Measurements from ENCODE around the gene SIGLEC9.
A peak's percentile ranks its signal among the peaks of the same experiment; 100 is the strongest.

SIGLEC9 gene

DNA sequence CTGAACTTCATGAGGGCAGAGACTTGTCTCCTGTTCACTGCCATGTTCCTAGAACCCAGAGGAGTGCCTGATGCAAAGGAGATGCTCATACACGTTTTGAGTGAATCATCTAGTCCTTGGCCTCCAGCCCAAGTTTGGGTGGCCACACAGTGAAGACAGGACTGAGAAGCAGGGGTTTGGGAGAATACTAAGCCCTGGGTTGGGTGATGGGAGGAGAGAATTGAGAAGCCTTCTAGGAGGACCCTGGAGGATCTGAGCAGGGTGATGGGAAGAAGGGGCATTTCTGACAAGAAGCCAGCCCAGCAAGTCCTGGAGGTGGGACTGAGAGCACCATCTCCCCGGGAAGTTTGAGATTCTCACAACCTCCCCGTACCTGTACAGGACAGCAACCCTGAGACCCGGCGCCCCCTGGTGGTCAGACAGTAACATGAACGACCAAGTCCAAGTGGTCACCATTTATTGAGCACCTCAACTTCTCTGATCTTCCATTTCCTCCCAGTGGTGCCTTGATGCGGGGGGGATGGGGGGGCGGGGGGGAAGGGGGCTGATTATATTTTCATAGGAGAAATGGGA lies 27.5 kb upstream of the SIGLEC9 start:
- peak; percentile 9 for DNase-seq

DNA sequence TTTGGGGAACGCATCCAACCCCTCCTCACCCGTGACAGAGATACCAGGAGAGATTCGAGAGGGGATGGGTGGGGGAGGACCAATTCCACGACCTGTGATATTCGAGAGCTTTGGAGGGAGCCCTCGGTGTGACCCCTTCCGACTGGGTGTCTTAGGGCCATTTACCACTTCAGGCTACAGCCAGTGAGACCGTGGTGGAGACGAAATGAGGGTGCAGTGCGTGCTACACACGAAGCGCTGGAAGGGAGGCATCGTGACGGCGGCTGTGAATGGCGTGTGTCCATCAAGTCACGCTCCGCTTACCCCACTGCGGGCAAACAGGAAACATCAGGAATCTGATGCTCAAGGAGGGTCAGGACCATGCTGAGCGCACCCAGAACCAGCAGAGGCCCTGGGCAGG lies 26.9 kb upstream of the SIGLEC9 start:
- no peak for DNase-seq

DNA sequence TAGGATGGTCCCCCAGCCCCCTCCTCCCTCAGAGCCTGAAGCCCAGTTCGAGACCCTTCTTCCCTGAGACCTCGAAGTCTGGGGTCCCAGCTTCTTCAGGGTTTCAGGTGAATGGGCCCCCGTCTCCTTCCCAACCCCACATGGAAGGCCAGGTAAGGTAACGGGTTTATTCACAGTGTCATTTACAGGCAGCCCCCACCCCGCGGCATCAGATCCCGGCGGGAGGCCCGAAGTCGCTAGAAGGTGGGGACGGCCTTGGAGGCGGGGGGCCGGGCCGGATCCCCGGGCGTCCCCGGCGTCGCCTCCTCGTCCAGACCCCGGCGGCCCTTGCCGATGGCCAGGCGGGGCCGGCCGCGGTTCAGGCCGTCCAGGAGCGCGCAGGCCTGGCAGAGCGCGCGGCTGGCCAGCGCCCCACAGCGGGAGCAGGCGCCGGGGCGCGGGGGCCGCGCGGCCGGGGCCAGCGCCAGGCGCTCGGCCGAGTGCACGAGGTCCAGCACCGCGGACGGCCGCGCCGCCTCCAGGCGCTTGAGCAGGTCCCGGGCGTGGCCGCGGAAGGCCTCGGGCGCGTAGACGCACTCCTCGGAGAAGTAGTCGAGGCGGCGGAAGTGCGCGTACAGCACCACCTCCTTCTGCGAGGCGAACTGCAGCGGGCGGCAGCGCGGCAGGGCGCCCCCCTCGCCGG lies 26.2 kb upstream of the SIGLEC9 start:
- DNase-seq, result no peak

DNA sequence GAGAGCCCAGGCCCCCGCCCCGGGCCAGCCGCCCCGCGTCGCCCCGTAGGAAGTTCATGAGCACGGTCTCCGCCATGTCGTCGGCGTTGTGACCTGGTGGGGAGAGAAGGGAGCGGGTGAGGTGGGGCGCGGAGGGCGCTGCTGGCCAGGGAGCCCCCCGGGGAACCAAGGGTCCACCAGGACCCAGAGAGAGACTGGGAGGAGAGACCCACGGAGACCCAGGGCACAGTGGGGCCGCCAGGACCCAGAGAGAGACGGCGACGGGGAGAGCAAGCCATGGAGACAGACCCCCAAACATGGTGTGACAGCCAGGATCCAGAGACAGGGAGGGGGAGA lies 25.7 kb upstream of the SIGLEC9 start:
- no peak for DNase-seq

DNA sequence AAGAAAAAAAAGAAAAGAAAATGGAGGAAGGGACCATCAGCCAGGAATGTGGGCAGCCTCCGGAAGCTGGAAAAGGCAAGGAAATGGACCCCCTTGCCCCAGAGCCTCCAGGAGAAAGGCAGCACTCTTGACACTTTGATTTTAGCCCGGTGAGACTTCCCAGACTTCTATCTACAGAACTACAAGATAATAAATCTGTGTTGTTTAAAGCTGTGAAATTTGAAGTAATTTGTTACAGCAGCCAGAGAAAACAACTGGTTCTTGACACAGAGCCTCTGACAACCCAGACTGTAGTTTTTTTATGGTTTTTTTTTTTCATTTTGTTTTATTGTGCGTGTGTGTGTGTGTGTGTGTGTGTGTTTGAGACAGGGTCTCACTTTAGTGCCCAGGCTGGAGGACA lies 24.1 kb upstream of the SIGLEC9 start:
- DNase-seq, result no peak

DNA sequence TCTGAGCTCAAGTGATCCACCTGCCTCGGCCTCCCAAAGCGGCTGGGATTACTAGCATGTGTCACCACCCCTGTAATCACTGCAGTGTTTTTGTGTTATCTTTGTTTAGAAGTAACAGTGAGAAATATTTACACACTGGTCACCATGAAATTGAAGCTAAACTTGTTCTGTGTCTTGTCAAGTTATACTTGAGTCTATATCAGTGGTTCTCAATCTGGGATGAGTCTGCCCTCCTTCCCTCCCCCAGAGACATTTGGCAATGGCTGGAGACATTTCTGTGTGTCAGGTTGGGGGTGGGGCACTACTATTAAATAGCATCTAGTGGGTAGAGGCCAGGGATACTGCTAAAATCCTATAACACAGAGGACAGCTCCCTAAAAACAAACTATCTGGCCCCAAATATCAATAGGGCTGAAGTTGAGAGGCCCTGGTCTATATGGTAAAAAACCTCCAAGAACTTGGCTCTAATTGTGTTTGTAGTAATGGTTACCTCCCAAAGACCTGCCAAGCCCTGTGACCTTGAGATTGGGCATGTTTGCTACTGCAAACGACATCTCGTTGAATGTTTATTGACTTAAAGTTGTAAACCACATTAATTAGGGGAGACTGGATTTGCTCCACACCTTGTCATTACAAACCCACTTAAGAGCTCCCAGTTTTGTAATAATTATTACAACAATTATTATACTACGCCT lies 23.4 kb upstream of the SIGLEC9 start:
- no peak for DNase-seq

DNA sequence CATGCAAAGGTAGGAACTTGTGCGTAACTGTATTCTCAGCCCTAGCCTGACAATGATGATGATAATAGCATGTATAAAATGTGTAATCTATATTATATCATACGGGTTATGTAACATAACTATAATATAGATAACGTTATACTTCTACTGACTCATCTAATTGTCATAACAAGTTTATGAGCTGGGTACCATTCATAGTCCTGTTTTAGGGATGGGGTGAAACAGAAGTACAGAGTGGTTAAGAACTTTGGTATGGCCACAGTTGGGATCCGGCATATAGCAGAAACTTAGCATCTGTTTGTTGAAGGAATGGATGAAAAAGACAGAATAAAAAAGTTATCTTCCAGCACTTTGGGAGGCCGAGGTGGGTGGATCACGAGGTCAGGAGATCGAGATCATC lies 21.7 kb upstream of the SIGLEC9 start:
- no peak for DNase-seq

DNA sequence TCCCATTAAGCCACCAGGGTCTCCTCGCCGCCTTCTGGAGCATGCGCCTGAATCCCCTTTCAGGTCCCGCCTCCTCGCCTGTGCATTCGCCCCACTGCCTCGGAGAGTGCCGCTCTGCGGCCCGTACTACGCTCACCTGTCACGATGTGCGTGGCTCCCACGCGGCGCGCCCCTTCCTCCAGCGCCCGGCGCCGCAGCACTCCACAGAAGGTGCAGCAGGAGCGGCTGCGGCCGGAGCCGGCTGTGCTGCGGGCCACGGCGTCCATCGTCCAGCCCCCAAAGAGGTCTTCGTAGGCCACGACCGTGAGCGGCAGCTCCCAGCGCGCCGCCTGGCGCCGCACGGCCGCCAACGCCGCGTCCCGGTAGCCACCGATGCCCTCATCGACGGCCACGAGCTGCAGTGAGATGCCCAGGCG lies 20.8 kb upstream of the SIGLEC9 start:
- DNase-seq, result no peak

DNA sequence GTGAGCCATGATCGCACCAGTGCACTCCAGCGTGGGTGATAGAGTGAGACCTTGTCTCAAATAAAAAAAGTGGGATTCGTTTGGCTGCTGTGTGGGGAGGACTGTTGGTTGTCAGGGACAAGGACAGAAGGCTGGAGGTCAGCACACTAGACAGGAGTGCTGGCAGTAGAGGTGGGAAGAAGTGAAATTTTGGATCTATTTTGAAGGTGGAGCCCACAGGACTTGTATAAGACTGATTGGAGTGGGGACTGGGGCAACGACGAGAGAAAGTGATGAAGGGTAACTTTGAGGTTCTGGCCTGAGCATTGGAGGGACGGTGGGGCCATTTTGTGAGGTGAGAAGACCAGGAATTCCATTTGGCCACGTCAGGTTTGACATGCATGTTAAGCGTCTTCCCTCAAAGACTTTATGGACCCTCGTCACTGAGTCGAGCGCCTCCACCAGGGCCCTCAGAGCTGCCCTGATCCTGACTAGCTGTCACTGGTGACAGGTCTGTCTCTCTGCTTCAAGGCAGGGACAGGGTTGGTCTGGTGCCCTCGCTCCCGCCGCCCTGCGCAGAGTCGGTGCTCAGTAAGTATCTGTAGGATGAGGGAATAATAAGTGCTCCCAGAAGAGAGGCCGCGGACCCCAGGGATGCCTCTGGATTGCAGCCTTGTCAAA lies 17.2 kb upstream of the SIGLEC9 start:
- DNase-seq, result no peak

DNA sequence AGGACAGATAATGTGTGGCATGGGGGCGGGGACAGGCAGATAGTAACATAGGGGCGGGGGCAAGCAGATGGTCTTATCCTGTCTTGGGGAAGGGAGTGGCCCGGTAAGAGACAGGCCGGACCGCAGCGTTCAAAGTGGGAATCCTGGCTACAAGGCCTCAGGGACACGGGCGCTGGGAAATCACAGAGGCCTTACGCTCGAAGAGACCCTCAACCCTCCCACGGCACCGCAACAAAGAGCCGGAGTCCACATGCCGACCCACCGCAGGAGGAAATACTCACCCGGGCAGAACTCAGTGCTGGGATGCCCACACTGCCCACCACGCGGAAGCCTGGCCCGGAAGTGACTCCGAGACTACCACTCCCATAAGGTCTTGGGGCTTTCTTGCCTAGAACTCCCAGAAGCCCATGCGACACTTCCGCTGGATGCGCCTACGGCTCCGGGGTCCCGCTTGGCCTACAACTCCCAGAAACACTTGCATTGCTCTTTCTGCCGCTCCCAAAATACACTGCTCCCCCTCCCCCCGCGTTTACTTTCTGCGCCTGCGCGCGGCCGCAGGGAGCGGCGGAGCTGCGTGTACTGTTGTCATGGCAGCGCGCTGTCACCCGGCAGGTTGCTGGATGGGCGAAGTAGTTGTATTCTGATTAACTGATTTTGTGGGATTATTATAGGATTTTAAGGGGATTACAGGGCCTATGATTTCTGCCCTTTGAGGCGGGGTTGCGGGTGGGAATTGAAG lies 16.5 kb upstream of the SIGLEC9 start, which contains the start of gene CTU1:
Gene CTU1 (minus strand): TSS at position 344 of the 739 bp plus-strand sequence. CDS start 3,840 bp downstream, outside the sequence.
- peak; percentile 99 for DNase-seq

DNA sequence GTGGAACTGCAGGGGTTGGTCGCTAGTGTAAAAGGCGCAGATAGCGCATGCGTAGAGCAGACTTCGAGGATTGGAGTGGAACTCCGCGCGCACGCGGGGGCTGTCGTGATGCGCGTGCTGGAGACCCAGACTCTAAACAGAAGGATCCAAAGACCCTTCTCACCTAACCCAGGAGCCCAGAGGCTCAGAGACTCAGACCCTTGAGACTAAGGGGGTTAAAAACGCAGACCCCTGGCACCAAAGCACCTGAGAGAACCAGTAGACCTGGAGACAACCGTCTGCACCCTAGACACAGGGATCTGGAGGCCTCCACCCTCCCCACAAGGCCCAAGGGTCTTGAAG lies 15.9 kb upstream of the SIGLEC9 start:
- DNase-seq, result no peak

DNA sequence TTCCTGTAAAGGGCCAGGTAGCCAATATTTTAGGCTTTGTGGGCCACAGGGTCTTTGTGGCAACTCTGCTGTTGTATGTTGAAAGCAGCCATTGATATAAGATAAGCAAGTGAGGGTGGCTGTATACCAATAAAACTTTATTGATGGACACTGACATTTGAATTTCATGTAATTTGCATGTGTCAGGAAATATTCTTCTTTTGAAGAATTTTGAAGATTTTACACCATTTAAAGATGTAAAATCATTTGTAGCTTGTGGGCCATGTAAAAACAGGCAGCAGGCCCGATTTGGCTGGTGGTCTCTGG lies 14.1 kb upstream of the SIGLEC9 start:
- DNase-seq, result no peak

DNA sequence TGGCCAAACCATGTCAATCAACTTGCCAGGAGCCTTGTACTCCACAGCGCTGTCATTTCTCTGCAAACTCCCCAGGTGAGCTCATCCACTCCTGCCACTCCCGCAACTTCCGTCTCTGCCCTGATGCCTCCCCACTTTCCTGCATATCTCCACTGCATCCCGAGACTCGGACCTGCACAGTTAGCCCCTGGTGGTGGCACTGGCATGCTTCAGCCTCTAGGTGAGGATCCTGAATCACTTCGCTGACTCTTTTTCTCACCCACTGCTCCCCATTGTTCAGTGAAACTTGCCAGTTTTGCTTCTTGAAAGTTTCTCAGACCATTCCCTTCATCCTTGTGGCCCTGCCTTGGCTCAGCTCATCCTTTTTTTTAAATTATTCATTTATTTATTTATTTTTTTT lies 13.1 kb upstream of the SIGLEC9 start:
- no peak for DNase-seq

DNA sequence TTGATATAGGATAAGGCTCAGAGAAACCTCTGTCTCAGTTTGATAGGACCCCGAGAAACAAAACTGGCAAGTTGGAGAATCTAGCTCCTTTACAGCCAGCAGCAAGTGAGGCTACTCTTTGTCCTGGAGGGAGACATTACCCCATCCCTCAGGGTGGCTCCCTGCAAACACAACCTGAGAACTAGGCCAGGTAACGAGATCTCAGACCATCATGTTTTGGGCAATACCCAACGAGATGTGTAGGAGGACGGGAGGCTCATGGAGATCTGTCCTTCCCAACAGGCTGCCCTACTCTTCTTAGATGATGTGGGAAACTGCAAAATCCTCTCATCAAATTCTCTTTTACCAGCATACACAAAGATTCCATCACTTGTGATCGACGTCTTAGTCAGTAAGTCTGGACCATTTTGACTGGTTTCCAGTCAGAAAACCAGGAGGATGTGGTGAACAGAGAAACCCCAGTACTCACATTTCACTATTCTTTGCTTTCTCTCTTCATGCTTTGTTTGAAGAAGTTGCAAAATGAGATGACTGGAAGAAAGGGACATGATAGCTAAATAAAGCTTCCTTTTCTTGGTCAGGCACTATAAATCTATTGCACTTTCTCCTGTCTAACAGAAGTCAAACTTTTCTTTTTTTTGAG lies 10.5 kb upstream of the SIGLEC9 start:
- DNase-seq, result no peak

DNA sequence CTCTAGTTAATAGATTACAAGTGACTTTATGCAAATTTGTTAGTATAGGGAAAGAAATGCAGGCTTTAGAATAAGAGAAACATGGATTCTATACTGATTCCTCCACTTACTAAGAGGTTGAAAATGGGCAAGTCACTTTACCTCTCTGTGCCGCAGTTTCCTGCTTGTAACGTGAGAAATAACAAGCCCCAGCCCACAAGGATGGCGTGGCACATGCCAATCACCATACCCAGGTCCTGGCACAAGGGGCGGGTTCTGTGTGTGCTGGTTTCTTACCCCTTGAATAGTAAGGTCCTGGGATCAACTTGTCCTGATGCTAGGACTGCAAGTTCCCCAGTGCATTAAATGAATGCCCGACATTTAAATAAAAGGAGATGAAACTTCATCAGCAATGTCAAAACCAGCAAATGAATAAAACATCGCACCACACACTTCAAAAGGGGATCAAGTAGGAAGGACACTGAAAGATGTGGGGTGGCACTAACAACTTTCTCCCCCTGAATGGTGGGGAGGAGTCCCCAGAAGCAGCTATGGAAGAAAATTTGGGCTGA lies 7.9 kb upstream of the SIGLEC9 start:
- DNase-seq, result no peak

DNA sequence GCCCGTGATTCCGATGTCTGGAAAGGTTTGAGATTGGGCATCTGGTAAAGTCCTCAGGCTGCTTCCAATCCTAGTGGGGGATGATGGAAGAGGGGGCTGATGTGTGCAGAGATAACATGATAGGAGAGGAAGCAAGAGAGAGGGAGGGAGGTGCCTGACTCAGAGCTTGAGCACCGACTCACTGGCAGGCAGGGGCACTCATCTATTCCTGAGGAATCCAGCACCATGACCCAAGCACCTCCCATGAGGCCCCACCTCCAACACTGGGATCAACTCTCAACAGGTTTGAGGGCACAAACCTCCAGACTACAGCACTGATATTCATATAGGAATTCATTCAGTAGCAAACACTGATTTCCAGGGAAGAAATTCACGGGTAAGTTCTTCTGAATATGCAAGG lies 5.6 kb upstream of the SIGLEC9 start:
- no peak for DNase-seq

DNA sequence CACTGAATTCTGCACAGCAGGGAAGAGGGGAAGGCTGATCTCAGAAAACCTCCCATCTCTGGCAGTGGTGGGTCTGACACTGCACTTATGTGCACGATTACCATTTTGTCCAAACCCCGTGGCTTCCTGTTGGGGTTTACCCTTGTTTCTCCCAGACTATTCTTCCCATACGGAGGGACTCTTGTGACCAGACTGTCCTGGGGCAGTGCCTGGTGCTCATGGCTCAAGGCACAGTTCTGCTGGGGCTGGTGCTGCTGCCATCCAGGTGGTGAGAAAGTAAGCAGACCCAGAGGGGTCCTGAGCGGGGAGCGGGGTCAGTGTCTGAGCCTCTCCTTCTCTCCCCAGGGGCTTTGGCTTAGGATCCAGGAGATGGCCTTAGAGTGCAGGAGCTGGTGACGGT lies 5.1 kb upstream of the SIGLEC9 start:
- DNase-seq, result no peak

DNA sequence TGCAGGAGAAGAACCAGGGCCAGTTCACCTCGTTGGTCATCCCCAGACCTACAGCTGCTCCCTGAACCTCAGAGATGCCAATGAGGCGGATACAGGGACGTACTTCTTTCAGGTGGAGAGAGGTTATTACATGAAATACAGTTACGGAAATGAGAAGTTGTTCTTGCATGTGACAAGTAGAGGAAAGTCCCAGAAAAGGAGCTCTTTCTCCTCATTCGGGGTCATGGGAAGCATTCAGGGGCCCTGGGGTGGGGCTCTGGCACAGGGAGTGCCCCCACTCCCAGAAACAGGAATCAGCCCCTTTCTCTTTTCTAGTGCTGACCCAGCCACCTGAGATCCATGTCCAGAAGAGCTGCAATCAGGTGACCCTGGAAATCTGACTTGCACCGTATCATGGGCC lies 4.5 kb upstream of the SIGLEC9 start:
- DNase-seq, result no peak

DNA sequence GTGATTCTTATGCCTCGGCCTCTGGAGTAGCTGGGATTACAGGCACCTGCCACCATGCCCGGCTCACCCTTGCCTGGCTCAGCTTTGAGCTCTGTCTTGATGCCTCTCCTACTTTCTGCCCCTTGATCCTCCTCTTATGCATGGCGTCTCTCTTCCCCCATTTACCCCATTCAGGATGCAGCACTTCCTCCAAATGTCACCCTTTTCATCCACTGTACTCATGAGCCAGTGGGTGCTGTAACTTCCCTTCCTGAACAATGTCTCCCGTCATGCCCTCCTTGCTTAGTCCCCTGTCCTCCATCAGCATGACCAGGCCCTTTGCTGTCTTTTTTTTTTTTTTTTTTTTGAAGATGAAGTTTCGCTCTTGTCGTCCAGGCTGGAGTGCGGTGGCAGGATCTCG lies 3.4 kb upstream of the SIGLEC9 start:
- DNase-seq, result no peak

DNA sequence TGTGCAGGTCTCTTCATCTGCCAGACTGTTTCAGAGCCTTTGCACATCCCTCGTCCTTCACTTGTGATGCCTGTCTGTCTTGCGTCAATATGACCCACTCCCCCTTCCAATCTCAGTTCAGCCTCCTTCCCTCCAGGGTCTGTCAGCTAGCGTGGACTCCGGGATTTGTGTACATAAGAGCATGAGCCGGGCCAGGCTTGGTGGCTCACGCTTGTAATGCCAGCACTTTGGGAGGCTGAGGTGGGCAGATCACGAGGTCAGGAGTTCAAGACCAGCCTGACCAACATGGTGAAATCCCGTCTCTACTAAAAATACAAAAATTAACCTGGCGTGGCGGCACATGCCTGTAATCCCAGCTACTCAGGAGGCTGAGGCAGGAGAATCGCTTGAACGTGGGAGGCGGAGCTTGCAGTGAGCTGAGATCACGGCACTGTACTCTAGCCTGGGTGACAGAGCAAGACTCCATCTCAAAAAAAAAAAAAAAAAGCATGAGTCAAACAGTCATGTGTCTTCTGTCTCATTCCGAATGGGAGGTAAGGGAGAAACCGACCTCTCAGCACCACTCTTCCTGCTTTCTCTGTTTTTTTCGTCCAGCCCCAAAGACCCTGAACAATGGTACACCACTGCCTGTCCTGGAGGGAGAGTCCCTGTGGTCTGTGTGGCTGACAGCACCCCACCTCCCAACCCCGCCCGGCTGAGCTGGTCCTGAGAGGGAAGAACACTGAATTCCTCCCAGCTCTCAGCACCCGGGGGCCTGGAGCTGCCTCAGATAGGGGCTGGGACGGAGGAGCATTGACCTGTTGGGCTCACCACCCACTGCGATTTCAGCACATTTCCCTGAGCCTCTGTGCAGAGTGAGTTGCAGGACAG lies 2.4 kb upstream of the SIGLEC9 start:
- DNase-seq, result no peak

DNA sequence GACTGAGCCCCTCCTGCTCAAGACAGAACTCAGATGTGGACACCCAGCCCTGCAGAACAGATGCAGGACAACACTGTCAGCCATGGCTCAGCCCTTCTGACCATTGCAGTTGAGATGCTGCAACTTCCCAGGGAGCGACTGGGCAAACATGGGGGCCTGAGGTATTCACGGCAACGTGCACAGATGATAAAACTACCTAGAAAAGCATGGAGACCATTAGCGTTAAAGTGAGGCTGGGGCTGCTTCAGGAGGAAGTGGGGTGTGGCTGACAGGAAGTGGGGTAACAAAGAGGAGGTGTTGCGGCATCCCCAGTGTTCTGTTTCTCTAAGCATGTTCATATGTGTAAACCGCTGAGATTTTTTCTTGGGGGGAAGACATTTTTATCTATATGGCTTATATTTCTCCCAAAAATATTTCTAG lies 1.3 kb upstream of the SIGLEC9 start:
- no peak for DNase-seq

DNA sequence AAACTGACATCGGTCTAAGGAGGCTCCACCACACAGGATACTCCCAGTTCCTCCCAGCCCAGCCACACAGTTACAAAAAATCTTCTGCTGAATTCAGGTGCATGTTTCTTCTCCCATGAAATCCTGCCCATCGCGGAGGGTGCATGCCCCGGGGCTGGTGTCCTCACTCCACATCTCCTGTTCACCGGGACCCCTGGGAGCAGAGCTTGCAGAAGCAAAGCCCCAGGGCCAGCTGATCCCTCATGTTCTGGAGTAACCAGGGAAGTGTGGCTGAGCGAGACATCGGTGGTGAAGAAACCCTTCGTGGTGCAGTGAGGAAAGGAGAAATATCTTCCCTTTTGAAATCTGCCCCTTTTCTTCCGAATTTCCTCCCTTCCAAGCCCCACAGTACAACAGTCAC lies 904 bp upstream of the SIGLEC9 start:
- no peak for DNase-seq
